ENCODE measurements around the gene OTOP2. TPM values are rescaled to one million over a fixed set of nuclear protein-coding genes. Genes with fewer than 3 reads are reported as not detected.
A peak's percentile ranks its signal among the peaks of the same experiment; 100 is the strongest.

OTOP2 gene
- total and polyA plus RNA-seq, 7 donors, result not detected

DNA sequence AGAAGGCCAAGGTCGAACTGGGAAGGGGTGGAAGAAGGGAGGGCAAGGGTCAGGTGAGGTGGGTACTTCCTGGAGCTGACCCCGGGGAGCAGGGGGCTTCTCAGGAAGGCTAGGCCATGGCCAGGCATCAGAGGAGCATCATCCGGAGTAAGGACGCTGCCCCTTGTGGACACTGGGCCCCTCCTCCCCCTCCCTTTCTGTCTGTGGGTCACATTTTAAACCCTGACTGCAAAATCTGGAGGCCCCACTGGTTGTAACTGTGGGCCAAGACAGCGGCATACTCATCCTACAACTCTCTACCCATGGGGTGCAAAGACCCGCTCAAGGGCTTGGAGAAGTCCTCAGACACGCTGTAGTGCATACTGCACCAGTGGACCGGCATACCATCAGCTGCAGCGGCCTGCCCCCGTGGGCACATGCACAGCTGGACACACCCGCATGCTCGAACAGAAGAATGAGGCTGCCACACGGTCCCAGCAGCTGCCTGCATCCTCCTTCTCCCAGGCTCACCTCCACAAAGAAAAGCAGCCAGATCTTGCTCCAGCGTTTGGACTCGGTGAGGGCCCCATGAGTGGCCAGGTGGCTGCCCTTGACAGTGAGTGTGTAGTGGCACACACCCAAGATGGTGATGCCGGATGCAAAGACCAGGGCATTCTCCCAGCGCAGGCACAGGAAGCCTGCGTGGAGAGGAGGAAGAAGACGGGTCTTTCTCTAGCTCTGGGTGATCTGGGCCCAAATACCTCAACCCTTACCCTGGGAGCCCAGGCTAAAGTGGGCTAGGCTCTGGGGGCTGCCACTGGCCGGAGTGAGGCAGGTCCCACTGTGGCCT, 31.8 kb upstream of the OTOP2 start:
- peak in 1 of 4 donors; percentile 9 for ATAC-seq
- Histone ChIP-seq H3K36me3 (ENCODE audit: insufficient read depth in 1 of 2, low read depth in 1 of 2) (no peaks in the 10 kb centered on the region), H3K4me3 (no peak overlapping the region), H3K27ac (no peak overlapping the region), H3K9me3 (no peaks in the 10 kb centered on the region), H3K27me3 (ENCODE audit: insufficient read depth in 3 of 3, low read length in 2 of 3) (peaks cover 0 to 73% (median 20%) of the 10 kb centered on the region in 3 donors), H3K4me1 (no peaks in the 10 kb centered on the region)
- no peak for DNase-seq
- intact Hi-C loops (cut with DNase I), result no loop called here
- TF ChIP-seq CTCF (IDR thresholded peaks at IDR 0.05), result no peak
- 38 to 41% (median 38%) methylated on average over 20 of the region's 20 CpGs for WGBS, 3 donors

DNA sequence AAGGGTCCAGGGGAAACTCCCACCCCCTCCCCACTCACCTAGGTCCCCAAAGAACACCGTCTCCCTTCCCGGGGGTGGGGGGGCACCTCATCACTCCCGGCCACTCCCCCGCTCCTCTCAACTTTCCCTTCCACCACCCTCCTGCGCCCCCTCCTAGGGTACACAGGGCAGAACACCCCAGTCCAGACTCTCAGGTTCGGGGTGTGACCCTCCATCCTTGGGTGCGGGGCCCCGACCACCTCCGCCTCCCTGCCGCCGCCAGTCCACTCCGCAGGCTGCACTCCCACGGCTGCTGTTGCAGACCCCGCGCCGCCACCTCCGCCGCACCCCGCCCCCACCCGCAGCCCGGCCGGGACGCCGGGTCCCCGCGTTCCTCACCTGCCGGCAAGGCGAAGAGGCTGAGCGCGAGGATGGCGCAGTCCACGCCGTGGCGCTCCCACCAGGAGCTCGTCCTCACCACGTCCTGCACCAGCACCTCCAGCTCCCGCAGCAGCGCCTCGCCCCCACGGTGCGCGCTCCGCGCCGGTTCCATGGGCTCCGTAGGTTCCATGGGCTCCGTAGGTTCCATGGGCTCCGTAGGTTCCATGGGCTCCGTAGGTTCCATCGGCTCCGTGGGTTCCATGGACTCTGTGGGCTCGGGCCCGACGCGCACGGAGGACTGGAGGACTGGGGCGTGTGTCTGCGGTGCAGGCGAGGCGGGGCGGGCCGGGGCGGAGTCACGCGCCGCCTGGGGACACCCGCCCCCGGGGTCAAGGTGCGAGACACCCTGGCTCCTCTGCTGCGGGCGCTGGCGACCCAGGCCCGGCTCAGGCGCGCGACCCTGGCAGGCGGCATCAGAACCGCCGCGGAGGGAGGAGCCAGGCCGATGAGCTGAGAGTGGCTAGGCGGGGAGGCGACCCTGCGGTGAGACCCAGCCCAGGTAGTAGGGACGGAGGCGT, 30.8 kb upstream of the OTOP2 start, which contains the start of gene FADS6:
FADS6 (minus strand) TSS at position 660 of the 938 bp plus-strand sequence; CDS start at position 622, 38 bp downstream.
- intact Hi-C loops (cut with DNase I), result no loop called here
- H3K27me3 ChIP-seq (ENCODE audit: insufficient read depth in 3 of 3, low read length in 2 of 3), result peaks cover 0 to 71% (median 20%) of the 10 kb centered on the region in 3 donors
- DNase-seq (no peak), ATAC-seq (peak in 2 of 4 donors; percentile 26 to 36)
- H3K4me3 ChIP-seq, result peak within 1 kb of the TSS; percentile 47
- TF ChIP-seq CTCF (IDR thresholded peaks at IDR 0.05), result no peak
- H3K27ac ChIP-seq, result no peak within 1 kb of the TSS
- H3K4me1 ChIP-seq, result no peaks in the 10 kb centered on the region
- H3K36me3 ChIP-seq (ENCODE audit: insufficient read depth in 1 of 2, low read depth in 1 of 2), result no peaks in the 10 kb centered on the region
- no peaks in the 10 kb centered on the region for H3K9me3 ChIP-seq
- 3 to 4% (median 3%) methylated on average over 67 to 86 of the region's 86 CpGs for WGBS, 3 donors

GRCh38 chr17:74893936-74894671, 30.0 kb upstream of the OTOP2 start:
- Histone ChIP-seq H3K4me1 (no peaks in the 10 kb centered on the region), H3K27ac (no peak overlapping the region), H3K36me3 (ENCODE audit: insufficient read depth in 1 of 2, low read depth in 1 of 2) (no peaks in the 10 kb centered on the region), H3K27me3 (ENCODE audit: insufficient read depth in 3 of 3, low read length in 2 of 3) (peaks cover 0 to 66% (median 18%) of the 10 kb centered on the region in 3 donors), H3K9me3 (no peaks in the 10 kb centered on the region), H3K4me3 (peak overlapping the region; percentile 47)
- intact Hi-C loops (cut with DNase I), result no loop called here
- DNase-seq (no peak), ATAC-seq (no peak)
- TF ChIP-seq CTCF (IDR thresholded peaks at IDR 0.05), result no peak
- WGBS, 3 donors, result 22 to 29% (median 24%) methylated on average over 20 to 22 of the region's 22 CpGs

- no peak overlapping the region for H3K4me3 ChIP-seq
- no peak for DNase-seq
- no peaks in the 10 kb centered on the region for H3K36me3 ChIP-seq (ENCODE audit: insufficient read depth in 1 of 2, low read depth in 1 of 2)
- H3K27ac ChIP-seq, result no peak overlapping the region
- 76 to 77% (median 76%) methylated on average over 11 of the region's 11 CpGs for WGBS, 3 donors
- intact Hi-C loops (cut with DNase I), result no loop called here
- no peaks in the 10 kb centered on the region for H3K4me1 ChIP-seq
- no peak for TF ChIP-seq CTCF (IDR thresholded peaks at IDR 0.05)
- peaks cover 0 to 42% (median 16%) of the 10 kb centered on the region in 3 donors for H3K27me3 ChIP-seq (ENCODE audit: insufficient read depth in 3 of 3, low read length in 2 of 3)
- no peaks in the 10 kb centered on the region for H3K9me3 ChIP-seq
- no peak for ATAC-seq
These were observed 25.6 kb upstream of the OTOP2 start for GRCh38 chr17:74898376-74898946.

All from psoas muscle (tissue), 8 donors.